Fibroblast of skin of abdomen (primary cell): ENCODE measurements around the gene LRRC56.

Source experiments
- DNase-seq: peaks from one replicate; pipeline ENCODE4 v3.0.0-alpha.2; 2013

LRRC56 gene

GRCh38 chr11:601573-602245, 64.4 kb downstream of the LRRC56 start:
- no peak for DNase-seq

GRCh38 chr11:603154-603553, 65.8 kb downstream of the LRRC56 start:
- DNase-seq = no peak
